GM12878 (cell line): Measurements from ENCODE around the gene LSAMP. TPM values are rescaled to one million over a fixed set of nuclear protein-coding genes. Genes with fewer than 3 reads are reported as not detected.
A peak's percentile ranks its signal among the peaks of the same experiment; 100 is the strongest.

Experiments used
- BCLAF1 ChIP-seq: fragments of 450-650 bp; IDR thresholded peaks from 2 replicates; pipeline ENCODE4 v1.6.1; 2017; ENCODE audit warnings: antibody characterized with exemption, mild to moderate bottlenecking, moderate library complexity
- CEBPB ChIP-seq, 2 experiments: fragments of 150-350 bp in 1 of 2; IDR thresholded peaks; 2 replicates each; pipeline ENCODE4 v1.6.1; 2012 to 2014; ENCODE audit warnings: low read depth in 2 of 2, low read length in 2 of 2, borderline replicate concordance in 1 of 2, inconsistent platforms in 1 of 2
- CHD4 ChIP-seq: fragments of 200-600 bp; sonication (generic); IDR thresholded peaks from 2 replicates; pipeline ENCODE4 v1.6.1; 2016; ENCODE audit warnings: mild to moderate bottlenecking
- ESRRA ChIP-seq: IDR thresholded peaks from 2 replicates; pipeline ENCODE4 v1.6.1; 2012; ENCODE audit warnings: mild to moderate bottlenecking, low read length, improper control_type of control experiment
- KDM1A ChIP-seq: fragments of 200-600 bp; sonication (generic); IDR thresholded peaks from 2 replicates; pipeline ENCODE4 v1.6.1; 2016; ENCODE audit warnings: borderline replicate concordance
- NFIC ChIP-seq: IDR thresholded peaks from 2 replicates; pipeline ENCODE4 v1.6.1; 2012; ENCODE audit warnings: low read depth, mild to moderate bottlenecking, inconsistent platforms, low read length, moderate library complexity
- NFYB ChIP-seq: IDR thresholded peaks from 2 replicates; pipeline ENCODE4 v1.6.1; 2011; ENCODE audit warnings: low read depth, mild to moderate bottlenecking, low read length, improper control_type of control experiment, moderate library complexity; ENCODE audit not compliant: insufficient read depth
- PAX8 ChIP-seq: fragments of 450-650 bp; IDR thresholded peaks from 2 replicates; pipeline ENCODE4 v1.6.1; 2017; ENCODE audit warnings: mild to moderate bottlenecking, moderate library complexity
- PKNOX1 ChIP-seq: fragments of 450-650 bp; IDR thresholded peaks from 2 replicates; pipeline ENCODE4 v1.6.1; 2016; ENCODE audit warnings: mild to moderate bottlenecking
- SKIL ChIP-seq: fragments of 450-650 bp; IDR thresholded peaks from 2 replicates; pipeline ENCODE4 v1.6.1; 2017; ENCODE audit warnings: mild to moderate bottlenecking, low read depth, inconsistent platforms; ENCODE audit not compliant: poor library complexity, severe bottlenecking
- USF1 ChIP-seq: IDR thresholded peaks from 2 replicates; pipeline ENCODE4 v1.6.1; 2011; ENCODE audit warnings: borderline replicate concordance, low read depth, mild to moderate bottlenecking, moderate library complexity, mixed read lengths, low read length; ENCODE audit not compliant: insufficient read depth; ENCODE audit errors: extremely low read length
- ZBTB40 ChIP-seq: fragments of 450-650 bp; IDR thresholded peaks from 2 replicates; pipeline ENCODE4 v1.6.1; 2016; ENCODE audit warnings: mild to moderate bottlenecking, moderate library complexity, borderline replicate concordance
- ZNF687 ChIP-seq: fragments of 450-650 bp; IDR thresholded peaks from 2 replicates; pipeline ENCODE4 v1.6.1; 2017; ENCODE audit warnings: mild to moderate bottlenecking, moderate library complexity
- polyA plus RNA-seq, 11 experiments: library from polyadenylated mRNA; depleted of rRNA in 4 of 11; unstranded in 6 of 11; stranded (reverse) in 5 of 11; fragments of >200 nt; fragmentation: Nextera tagmentation in 4 of 11; fragmentation: Illumina TruSeq in 1 of 11; extraction: Ambion mirVana in 4 of 11; extraction: Trizol in 1 of 11; gene quantifications; 1 replicate in 1 of 11; 2 replicates in 10 of 11; pipeline versions ENCODE4 v1.2.1 to v1.2.3, GENCODE V29; 2011 to 2016; ENCODE audit warnings: inconsistent platforms in 2 of 11, missing spikeins in 2 of 11, low read depth in 1 of 11
- total RNA-seq, 4 experiments: library from RNA; depleted of rRNA in 3 of 4; stranded (reverse); fragments of >200 nt in 3 of 4; fragmentation: Illumina TruSeq in 1 of 4; extraction: Trizol in 1 of 4; gene quantifications; 2 replicates each; pipeline versions ENCODE4 v1.2.1 to v1.2.3, GENCODE V29; 2013 to 2021

LSAMP gene
- total and polyA plus RNA-seq, 10 of the 15 experiments (the other 5 are each of a cell fraction or from before 2014, with no cell fraction given) = 2.0 to 12.7 (median 6.5) TPM

- TF ChIP-seq BCLAF1 = no peak
- TF ChIP-seq ZNF687 = no peak
- no peak for TF ChIP-seq KDM1A
- TF ChIP-seq ESRRA = no peak
- no peak for TF ChIP-seq PAX8
- no peak for TF ChIP-seq CHD4
- TF ChIP-seq ZBTB40 = no peak
- TF ChIP-seq NFIC = peak; percentile 57; the same call in 1 of the 2 replicates
- peak; percentile 77 for TF ChIP-seq NFYB
- peak; percentile 75 for TF ChIP-seq PKNOX1
- TF ChIP-seq SKIL = no peak
- TF ChIP-seq USF1 = no peak
- no peak for TF ChIP-seq CEBPB (IDR thresholded peaks at IDR 0.05; ENCODE audit: borderline replicate concordance in 1 of 2, low read depth in 2 of 2, low read length in 2 of 2)
Observed at GRCh38 chr3:116057400-116058006, 387.8 kb downstream of the LSAMP start (continued).
